GM19238 (cell line): ENCODE data around the gene ALX3.

Experiments used
- DNase-seq: peaks from one replicate; pipeline ENCODE4 v3.0.0; 2011; ENCODE audit warnings: low spot score; ENCODE audit not compliant: insufficient read length

The ALX3 gene

DNA sequence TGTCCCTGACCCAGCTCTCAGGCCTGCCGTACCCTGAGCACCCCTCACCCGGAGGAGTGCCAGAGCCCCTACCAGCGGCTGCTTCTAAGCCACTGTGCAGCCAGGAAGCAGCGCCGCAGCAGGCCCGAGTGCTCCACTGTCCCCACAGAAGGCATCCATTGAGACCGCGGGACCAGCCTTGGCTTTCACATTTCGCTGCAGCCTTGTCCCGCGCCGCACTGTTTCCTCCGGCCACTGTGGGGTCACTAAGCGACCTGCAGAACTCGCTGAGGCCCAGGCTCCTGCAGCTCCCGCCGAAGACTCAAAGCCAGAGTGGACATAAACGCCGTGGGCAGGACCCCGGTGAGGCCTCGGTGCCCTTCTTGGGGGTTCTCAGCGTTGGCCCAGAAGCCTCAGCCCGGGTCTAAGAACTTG is 3.0 kb downstream of the ALX3 start:
- DNase-seq: no peak

DNA sequence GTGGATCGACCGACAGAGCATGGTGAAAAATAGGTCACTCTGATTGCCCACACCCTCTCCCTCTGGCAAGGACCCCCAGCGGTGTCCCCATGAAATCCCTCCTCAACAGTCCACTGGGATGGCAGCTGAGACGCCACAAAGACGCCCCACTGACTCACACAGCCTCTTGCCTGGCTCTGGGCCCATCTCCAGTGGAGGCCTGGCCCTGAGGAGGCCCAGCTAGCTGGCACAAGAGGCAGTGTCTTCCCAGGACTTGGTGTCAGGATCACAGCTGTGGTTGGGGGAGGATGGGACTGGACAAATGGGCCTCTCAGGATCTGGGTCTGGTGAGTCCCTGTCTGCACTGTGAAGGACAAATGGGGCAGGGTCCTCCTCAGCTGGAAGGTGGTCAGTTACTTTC is 4.6 kb downstream of the ALX3 start:
- DNase-seq: no peak

DNA sequence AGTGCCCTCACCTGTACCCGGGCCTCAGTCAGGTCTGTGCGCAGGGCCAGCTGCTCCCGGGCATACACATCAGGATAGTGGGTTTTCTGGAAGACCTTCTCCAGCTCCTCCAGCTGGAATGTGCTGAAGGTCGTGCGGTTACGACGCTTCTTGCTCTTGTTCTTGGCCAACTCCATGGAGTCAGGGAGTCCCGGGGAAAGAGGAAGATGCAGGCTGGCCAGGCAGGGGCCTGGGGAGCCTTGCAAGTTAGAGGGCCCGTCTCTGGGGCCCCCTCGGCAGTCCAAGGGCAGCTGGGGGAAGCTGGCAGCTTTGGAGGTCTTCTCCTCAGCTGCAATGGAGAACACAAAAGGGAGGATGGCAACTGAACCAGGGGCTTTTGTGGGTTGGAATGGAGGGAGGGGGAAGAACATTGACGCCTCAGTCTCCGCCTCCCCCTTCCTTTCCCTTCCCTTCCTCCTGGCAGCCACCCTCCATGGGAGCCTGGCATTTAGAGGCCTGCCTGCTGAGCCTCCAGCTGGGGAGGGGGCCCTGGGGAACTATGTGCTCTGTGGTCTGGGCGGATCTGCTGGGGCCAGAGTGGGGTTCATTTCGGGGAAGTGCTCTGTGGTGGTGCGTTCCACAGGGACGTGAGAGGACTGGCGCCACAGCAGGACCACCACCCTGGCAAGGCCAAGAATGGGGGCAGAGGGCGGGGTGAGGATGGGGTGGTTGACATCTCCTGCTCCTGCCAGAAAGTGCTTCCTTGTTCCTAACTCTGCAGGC is 5.7 kb downstream of the ALX3 start:
- no peak for DNase-seq

DNA sequence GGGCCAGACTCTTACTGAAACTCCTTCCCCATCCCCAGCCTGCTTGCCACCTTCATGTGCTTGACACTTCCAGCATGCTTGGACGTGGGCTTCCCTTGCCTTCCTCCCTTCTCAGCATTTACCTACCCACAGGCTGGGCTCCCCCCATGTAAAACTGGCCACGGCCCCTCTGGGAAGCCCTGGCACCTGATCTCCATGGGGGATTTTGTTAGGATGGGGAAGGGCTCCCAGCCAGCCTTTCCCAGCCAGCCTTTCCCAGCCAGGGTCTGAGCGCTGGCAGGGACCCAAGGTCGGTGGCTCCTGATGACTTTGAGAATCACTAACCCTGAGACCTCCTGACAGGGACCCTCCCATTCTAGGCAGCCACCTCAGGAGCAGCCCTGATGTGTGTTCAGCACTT is 6.7 kb downstream of the ALX3 start:
- DNase-seq: no peak

DNA sequence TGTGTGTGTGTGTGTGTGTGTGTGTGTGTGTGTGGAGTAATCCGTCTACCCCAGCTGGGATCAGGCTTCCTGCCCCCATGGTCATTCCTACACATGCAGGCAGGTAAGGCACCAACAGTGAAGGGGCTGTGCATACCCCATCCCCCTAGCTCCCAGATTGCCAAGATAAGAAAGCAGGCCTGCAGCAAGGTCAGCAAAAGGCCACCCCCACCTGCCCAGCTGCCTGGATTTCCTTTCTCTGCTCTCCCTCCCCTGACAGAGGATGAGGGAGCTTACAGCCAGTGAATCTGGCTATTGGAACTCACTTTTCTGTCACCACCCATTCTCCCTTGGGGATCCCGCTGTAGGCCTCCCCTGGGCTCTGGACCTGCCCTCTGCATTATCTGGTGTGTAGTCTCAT is 7.9 kb downstream of the ALX3 start:
- no peak for DNase-seq

DNA sequence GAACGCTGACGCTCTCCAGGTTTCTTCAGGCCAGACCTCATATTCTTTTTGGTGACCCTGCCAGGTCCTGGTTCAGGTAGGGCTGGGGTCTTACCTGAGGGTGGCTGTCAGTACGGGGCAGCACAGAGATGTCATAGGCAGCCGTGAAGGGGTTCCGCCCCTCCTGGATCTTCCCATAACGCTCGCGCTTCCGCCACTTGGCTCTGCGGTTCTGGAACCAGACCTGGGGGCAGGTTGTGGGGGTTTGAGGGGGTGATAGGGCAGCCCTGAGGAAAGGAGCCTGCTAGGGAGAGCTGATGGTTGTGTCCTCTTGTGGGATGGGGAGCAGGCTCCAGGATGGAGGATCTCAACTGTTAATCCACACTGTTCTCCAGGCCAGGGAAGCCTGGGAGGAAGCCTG is 9.1 kb downstream of the ALX3 start:
- DNase-seq: no peak

DNA sequence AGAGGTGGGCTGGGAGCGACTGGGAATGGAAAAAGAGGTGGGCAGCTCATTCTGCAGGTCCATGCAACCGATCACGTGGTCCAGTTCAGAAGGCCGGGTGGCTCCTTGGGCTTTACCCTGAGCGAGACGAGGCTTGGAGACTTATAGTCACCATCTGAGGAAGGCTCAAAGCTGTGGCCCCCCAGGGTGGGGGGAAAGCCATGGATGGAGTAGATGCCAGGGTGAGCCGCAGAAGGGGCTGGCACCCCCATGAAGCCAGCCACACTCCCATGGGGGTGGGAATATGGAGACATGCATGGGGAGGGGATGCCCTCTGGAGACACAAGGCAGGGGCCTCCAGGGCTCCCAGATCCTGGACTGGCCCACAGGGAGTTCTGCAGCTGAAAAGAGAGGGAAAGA is 9.8 kb downstream of the ALX3 start:
- no peak for DNase-seq

DNA sequence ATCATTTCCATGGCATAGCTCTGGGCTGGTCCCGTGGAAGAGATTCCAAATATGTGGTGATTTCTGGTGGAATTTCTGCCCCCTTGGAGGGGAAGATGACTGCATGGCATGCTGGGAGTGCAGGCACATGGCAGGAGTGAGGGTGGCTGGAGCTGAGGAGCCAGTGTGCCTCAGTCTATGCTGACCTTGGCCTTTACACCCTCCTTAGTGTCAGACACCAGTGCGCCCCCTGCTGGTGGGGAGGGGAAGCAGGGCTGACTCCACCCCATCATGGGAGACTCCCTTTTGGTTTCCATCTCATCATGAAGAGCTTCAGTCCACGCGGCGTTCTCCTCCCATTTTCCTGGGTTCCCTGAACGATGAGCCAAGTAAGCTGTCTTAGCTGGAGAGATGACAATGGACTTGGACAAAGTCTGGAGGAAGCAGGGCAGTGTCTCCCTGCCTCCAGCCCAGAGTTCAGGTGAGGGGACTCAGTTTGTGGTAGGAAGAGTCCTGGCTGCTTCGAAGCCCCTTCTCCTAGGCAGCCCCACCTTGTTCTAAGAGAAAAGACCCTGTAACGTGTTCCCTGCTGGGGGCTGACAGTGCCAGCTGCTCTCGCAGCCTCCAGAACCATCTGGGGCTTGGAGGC is 10.3 kb downstream of the ALX3 start:
- no peak for DNase-seq

DNA sequence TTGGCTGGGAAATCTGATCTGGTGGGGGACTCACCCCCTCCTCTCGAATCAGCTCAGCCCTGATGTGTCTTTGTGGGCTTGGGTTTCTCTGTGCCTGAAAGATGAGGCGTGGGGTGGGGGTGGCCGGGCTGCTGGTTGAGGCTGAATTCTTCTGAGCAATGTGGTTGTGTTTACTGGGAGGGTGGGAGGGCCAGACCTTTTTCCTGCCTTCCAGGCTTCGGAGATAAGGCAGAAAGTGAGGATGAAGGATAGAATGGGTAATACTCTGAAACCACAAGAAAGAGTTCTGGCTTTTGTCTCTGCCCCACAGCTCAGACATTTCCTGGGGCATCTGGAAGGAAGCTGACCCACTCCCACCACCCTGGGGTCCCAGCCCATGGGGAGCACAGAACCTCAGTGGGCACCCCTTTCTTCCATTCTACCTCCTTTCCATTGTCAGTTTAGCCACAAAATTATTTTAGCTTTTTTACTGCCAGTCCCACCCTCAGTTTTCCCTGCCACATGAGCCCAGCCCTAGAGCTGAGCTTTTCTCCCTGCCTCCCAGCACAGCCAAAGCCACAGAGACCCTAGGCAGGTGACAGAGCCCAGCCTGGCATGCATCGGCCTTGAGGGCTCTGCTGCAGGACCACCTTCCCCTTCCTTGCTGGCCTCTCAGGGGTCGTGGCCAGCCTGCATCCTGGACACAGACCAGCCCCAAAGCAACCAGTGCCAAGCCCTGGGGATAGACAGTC is 11.2 kb downstream of the ALX3 start:
- no peak for DNase-seq

DNA sequence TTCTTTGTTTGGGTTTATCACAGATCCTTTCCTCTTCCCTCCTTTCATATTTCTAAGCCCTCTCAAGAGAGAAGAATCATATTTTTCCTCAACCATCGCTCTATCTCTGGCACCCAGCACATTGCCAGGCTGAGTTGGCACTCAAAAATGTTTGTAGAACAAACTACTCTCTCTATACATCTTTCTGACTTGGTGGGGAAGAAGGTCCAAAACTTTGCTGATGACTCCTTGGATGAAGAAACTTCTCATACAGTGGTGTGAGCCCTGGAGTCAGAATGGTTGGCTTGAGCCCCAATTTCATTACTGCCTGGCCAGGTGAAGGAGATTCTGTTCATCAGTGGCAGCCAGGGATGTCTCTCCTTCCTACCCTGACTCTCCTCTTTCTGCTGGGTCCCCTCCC is 11.9 kb downstream of the ALX3 start:
- no peak for DNase-seq

DNA sequence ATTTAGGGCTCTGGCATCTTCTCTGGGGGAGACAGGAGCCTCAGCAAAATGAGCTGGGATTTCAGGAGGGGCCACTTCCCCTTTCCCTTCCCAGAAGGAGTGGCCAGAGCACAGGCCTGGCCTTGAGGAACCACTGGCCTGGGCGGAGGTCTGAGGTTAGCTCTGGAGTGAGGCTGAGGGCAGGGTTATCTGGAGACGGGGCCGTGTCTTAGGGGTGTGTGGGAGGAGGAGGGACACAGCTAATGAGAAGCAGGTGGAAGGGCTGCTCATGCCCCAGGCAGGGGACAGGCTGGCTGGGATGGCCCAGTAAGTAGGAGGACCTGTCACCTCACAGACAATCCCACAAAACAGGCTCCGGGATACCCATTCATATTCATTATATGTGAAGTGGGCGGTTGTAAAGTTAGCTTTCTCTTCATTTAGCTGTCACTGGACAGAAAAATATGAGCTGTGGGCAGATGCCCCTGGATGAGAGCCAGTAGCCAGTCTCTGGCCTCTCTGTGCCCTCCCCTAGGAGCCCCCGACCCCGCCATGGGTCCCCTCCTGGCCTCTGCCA is 12.4 kb downstream of the ALX3 start:
- DNase-seq: no peak

DNA sequence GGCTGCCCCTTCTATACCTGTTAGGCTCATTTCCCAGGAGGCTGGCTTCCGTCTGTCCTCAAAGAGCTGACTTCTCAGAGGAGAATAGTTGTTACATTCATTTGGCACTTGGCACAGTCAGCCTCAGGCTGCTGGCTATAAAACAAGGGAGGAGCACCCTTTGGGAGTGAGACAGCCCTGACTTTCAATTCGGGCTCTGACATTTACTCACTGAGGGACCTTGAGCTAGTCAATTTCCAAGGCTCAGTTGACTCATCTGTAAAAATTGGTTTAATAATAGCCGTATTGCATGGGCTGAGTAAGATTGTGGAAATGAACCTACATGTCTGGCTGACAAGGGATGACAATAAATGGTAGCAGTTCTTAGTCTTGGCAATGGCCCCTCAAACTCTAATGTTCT is 13.7 kb downstream of the ALX3 start:
- DNase-seq: no peak

DNA sequence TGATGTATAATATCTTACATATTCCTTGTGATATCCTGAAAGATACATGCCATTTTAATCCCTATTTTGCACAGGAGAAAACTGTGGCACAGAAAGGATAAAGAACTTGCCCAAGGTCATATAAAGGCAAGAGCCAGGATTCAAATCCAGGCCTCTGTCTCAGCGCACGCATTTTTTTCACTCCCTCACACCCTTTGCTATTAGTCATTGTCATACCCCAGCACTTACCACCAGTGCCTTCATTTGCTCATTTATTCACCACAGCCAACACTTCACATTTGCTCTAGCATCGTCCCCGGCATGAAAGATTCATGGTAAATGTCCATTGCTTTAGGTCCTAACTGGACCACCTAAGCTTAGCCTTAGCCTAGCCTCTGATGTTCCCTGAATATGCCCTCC is 14.2 kb downstream of the ALX3 start:
- no peak for DNase-seq

DNA sequence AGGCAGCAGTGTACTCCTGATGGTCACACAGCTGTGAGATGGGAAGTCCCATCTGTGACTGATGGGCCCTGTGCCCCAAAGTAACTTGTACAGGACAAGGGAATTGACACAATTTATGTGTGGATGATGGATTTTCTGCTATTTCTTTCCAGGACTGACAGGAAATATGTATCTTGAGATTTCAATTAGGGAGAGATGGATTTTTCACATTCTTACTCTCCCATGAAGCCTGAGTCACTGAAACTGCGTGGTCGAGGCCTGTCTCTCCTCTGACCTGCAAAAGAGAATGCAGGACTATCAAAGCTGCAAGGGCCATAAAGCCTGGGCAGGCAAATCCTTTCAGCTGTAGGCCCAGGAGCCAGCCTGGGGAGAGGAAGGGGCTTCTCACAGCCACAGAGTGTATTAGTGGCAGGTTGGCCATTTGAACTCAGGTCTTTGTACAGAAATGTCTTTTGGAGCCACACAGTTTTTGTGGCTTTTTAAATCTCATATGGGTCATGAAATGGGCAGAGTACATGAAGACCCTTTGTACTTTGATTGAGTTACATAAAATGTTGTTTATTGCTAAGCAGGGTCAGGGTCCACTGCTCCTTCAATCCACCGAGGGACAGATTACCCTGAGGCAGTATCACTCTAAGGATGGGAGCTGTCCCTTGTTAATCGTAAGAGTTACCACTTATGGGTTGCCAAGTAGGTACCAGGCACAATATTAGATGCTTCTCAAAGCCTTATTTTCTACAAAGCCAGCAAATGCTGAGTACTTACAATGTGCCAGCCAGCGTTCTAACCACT is 14.8 kb downstream of the ALX3 start:
- no peak for DNase-seq

DNA sequence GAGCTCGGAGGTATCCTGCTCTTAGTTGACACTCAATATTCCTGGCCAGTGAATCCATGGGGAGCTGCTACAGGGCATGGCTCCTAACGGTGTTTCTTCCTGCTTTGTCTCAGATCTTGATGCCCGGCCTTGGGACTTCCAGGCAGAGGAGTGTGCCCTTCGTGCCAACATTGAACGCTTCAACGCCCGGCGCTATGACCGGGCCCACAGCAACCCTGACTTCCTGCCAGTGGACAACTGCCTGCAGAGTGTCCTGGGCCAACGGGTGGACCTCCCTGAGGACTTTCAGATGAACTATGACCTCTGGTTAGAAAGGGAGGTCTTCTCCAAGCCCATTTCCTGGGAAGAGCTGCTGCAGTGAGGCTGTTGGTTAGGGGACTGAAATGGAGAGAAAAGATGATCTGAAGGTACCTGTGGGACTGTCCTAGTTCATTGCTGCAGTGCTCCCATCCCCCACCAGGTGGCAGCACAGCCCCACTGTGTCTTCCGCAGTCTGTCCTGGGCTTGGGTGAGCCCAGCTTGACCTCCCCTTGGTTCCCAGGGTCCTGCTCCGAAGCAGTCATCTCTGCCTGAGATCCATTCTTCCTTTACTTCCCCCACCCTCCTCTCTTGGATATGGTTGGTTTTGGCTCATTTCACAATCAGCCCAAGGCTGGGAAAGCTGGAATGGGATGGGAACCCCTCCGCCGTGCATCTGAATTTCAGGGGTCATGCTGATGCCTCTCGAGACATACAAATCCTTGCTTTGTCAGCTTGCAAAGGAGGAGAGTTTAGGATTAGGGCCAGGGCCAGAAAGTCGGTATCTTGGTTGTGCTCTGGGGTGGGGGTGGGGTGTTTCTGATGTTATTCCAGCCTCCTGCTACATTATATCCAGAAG is 16.7 kb downstream of the ALX3 start:
- peak; percentile 64 for DNase-seq

DNA sequence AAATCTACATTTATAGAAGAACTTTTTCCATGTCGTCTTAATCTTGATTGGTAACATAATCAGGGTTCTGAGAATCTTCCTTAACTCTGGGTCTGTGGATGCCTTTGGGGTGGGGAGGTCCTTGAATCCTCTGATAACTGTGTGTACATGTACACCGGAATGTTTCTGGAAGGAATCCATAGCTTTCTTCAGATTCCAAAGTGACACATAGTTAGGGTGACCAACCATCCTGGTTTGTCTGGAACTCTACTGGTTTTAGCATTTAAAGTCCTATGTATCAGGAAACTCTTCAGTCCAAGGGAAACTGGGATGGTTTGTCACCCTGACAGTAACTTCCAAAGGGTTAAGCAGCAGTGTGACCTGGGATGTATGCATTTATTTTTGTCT is 19.2 kb downstream of the ALX3 start:
- no peak for DNase-seq

DNA sequence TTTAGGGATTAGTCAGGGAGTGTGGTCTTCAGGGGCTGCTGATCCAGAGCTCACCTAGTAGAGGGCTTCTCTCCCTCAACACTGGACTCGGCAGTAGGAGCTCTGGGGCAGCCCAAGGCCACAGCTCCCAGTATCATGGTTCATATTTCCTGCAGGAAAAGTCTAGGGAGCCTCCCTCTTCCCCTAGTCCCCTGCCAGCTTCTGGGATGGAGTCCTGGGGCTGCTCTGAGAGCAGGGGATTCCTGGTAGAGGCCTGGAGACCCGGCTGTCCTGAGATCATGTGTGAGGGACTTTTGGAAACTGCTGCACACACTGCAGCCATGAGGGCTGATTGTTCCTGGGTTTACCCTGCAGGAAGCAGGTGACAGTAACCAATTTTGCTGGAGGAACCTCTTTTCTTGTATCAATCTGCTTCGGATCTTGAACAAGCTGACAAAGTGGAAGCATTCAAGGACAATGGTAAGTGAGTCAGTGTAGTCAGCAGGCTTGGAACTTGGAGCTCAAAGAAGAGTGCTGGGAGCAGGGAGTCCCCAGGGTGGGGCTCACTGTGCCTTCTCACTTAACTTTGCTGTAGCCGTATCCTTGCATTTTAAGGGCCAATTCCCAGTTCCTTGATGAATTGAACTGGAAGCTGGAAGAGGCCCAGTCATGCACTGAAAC is 19.7 kb downstream of the ALX3 start:
- no peak for DNase-seq

DNA sequence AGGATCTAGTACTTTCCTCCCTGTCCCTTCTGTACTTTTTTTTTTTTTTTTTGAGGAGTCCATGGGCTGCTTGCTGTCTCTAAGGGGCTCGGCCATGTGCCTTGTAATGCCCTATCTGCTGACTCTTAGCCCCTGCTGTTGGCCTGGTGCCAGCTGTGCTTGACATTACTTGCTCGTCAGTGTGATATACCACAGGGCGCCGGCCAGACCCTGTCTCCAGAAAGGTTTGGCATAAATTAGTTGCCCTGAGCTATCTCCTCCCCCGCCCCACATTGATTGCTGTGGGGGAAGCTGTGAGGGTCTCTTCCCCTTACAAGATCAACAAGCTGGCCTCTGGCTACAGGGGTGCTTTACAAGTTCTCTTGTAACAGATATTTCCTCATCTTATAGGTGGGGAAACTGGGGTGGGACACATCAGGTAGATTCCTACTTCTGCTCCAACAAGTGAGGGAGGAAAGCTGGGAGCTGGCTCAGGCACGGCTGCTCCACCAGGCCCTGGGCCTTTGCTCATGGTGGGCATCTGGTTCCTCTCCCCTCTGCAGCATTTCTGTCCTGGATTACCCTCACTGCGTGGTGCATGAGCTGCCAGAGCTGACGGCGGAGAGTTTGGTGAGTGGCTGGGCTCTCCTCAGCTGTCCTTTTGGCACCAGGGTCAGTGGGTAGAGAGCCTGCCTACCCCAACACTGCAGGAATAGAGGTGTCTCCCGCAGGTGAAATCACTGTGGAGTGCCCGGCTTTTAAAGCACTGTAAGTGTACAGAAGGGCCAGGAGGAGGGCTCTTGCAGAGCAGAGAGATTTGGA is 20.5 kb downstream of the ALX3 start:
- no peak for DNase-seq

DNA sequence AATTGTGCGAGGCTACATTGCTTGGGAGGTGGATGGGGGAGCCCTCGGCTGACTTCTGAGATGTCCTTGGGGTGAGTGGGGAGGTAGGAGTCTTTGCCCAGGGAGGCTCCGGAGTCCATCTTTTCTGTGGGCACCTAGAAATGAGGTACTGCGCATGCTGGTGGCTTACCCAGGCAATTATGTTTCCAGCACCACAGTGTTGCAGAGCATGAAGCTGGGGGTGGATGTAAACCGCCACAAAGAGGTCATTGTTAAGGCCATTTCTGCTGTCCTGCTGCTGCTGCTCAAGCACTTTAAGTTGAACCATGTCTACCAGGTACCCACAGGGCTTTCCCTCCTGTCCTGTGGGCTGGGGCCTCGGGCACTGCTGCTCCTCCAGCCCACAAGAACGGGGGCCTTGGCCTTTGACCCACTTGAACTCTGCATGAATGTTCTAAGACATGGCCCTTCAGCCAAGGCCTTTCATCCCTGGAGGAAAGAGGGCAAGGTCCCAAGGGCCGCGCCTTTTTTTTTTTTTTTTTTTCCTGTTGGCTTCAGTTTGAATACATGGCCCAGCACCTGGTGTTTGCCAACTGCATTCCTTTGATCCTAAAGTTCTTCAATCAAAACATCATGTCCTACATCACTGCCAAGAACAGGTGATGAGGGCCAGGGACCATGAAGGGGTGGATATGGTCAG is 21.4 kb downstream of the ALX3 start:
- DNase-seq: no peak
